HG03097 (cell line): ENCODE results near the gene TMPRSS13.

Experiments
- ATAC-seq: cut with Tn5 transposase; IDR thresholded peaks from one replicate; pipeline ENCODE4 v1.9.1; 2021; ENCODE audit not compliant: unreplicated experiment, low FRiP score

The TMPRSS13 gene

DNA sequence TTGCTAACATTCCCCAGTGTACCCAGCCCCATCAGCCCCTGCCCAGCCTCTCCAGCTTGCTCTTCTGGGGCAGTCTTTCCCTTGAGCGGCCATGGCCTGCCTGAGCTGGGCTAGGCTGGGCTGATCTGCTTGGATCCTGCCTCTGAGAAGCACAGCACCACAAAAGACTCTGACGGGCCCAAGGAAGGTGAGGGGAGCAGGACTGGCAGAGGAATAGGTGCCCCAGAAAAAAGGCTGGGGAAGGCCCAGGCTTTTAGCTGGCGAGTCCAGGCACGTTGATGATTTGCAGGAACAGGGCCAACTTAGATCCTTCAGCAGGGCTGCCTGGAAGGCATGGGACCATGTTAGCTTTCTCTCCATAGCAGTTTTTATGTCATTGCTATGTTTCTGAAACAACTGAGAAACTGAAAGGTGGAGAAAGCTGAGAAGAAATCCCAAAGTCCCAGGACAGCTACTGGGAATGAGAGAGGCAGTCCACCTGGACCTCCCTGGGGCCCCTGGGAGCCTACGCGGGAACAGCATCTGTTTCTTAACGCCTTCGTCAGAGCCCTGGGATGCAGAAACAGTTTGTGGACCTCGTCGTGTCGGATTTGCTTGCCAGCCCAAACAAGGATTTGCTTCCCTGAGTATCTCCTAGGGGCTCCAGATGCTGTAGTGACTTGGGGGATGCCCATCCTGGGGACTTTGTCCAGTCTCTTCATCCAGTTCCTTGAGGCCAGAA, 28.3 kb downstream of the TMPRSS13 start:
- ATAC-seq, result no peak

DNA sequence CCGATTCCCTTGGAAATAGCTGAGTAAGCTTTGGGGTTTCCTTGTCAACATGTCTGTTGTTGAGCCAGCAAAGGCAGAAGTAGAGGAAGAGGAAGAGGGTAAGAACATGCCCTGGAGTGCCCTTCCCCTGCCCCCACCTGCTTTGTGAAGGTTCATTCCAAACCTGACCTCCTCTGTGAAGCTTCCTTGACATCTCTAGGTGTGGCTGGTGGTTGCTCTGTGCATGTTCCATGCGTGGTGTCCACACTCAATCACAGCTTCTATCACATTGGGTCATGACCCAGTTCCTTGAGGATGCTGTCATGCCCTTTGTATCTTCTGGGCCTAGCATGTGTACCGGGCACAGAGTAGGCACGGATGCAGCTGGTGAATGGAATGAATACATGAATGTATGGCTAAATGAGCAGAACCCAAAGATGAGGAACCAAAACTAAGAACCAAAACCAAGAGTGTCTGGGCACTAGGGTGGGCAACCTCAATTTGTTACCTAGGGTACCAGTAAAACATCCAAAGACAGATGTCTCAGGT, 29.0 kb downstream of the TMPRSS13 start:
- ATAC-seq, result peak; percentile 68

DNA sequence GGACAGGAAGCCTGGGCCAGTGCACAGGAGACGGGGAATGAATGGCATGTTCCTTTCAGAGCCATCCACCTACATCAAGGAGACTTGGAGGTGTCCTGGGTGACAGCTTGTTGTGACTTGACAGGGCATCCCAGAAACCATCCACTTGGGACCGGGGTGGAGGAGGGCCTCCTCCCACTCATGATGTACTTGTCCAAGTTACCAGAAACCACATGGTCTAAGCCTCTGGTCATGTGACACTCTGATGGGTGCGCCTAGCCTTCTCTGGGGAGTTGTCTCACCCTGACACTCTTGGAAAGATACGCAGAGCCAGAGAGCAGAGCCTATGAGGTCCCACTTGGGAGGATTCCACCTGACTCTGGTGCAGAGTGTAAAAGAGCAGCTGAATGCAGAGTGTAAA, 31.1 kb downstream of the TMPRSS13 start:
- no peak for ATAC-seq

DNA sequence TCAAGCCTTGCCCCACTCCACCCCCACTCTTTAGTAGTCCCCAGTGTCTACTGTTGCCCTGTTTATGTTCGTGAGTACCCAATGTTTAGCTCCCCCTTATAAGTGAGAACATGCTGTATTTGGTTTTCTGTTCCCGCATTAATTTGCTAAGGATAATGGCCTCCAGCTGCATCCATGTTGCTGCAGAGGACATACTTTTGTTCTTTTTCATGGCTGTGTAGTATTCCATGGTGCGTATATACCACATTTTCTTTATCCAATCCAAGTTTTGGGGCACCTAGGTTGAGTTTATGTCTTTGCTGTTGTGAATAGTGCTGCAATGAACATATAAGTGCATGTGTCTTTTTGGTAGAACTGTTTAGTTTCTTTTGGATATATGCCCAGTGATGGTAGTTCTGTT, 36.6 kb downstream of the TMPRSS13 start:
- no peak for ATAC-seq

DNA sequence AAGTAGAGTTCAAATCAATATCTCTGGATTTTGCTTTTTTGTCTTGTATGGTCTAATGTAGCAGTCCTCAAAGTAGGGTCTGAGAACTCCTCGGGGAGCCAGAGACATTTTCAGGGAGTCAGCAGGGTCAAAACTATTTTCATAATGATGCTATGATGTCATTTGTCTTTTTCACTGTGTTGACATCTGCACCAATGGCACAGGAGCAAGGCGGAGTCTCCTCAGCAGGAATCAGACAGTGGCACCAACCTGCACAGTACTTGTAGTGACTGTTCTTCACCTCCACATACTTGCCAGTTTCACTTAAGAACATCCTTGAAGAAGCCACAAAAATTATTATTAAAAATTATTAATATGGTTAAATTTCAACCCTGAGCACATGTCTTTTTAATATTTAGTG, 37.8 kb downstream of the TMPRSS13 start:
- ATAC-seq, result no peak

DNA sequence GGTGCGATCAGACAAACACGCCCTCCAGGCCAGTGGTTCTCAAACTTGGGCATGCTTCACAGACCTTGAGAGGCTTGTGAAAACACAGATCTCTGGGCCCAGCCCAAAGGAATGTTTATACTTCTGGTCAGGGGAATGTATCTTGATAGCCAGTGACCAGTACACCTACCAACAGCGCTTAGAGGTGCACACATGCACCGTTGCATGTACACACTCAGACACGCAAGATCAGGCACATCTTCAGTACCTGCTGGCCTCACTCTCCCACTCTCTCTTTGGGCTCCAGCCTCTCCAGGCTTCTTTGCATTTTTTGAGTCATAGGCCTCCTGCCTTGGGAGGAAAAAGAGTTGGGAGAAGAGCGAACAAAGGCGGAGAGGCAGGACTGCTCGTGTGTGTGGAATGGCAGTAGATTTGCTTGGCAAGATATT, 41.0 kb downstream of the TMPRSS13 start:
- ATAC-seq, result no peak

DNA sequence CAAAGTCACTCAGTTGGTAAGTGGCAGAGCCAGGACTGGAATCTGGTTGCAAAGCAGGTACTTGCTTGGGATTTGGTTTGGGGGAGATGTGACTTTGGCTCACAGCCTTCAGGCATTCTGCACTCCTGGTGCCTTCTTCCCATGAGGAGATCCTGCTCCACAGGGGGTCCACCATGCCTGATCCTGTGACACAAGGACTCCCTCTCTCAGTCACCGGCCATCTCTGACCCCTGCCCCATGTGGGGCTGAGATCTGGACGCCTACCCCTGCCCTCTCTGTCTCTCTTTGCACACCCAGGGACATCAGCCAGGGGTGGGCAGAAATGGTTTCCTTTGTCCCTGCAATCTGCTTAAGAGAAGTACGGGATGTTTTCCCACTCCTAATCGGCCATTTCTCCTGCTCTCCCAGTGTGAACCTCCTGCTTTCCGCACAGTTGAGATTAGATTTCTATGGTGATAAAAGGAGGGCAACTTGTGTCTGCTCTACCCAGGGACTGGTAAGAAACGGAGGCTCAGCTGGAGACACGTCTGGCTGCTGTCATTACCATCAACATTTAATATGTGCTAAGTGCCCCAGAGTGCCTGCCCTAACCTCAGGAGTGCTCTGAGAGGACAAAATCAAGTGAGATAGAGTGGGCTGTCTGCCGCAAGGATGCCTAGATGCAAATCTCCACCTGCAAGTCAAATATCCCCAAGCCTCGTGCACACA, 41.6 kb downstream of the TMPRSS13 start:
- no peak for ATAC-seq

DNA sequence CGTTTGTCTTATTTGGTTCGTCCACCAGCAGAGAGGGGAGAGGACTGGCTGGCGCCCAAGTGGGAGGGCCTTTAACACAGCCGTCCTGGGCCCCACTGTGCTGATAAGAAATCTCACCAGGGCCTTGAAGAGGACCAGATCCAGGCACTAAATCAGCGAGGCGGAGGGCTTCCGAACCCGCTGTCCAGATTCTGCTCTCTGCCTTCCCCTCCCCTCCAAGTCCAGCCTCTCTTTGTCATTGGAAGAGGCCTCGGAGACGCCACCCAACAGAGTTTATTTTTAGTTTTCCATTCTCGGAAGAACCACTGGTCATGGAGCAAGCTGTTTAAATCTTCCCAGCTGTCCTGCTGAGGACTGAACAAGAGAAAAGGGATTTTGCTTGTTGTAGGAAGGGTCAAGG, 43.4 kb downstream of the TMPRSS13 start:
- no peak for ATAC-seq

DNA sequence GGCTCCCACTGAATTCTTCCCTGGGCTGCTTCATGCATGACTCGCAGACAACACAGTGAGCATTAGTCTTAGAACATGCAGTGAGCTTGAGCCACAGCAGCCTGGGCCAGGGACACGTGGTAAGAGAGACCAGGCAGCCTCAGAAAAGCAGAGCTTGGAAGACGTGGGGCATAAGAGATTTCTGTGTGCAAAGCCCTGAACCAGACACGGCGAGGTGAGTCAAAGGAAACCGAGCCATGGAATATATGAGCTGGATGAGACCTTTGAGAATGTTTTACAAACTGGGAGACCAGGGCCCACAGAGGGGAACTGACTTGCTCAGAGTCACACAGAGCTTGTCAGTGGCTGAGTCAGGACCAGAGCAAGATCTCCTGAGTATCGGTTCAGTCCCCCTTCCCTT, 44.2 kb downstream of the TMPRSS13 start:
- no peak for ATAC-seq

DNA sequence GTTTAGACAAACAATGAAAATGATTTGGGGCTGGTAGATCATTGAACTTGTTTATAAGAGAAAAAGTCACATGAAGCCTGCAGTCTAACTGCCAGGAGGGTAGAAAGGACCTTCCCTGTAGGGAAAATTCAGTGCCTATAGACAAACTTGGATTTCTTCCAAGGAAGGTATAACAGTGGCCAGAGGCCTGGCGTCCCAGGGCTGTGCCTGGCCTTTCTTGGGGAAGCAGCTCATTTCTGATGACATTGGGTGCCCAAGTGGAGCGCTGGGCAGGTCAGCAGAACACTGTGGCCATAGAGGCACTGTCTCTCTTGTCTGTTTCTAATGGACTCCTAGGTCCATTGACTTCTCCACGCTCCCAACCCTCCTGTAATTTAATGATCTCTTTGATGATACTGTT, 46.1 kb downstream of the TMPRSS13 start:
- no peak for ATAC-seq

DNA sequence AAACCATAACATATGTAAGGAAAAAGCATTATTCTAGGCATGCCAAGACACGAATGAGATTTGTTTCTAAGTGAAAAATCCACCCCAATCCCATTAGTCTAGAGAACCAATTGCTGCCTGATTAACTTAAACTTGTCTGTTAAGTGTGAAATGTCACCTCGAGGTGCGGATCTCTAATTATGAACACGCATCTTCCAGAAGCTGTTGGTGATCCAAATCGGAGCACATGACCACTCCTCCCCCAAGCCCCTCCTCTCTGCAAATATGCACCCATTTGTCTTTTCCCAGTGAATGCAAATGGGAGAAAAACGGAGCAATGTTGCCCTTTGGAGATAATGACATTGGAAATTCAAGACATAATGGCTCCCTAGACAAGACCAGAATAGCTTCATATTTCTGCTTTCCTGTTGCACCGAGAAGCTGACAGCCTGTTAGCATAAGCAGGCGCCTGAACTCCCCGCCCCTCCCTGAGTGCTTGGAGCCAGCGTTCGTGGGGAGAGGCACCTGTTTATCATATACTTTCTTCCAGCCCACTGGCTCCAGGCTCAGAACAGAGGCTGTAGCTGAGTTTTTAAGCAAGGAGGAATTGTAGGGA, 46.8 kb downstream of the TMPRSS13 start:
- ATAC-seq, result no peak

DNA sequence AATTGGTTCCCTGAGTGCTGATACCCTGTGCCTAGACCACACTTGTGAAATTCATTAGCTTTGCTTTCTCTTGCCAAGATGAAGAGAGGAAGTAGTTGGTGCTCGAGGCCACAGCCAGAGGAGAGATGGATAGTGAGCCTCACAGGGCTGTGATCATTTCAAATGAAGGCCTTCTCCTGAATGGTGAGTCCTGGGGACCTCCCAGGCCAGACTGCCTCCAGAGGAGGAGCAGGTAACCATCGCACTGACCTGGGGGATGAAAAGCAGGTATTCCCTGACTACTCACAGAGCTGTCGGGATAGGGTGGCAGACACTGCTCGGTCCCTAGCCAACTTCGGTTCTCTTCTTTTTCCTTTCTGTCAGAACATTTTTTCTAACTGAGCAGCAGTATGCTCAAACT, 48.0 kb downstream of the TMPRSS13 start:
- no peak for ATAC-seq

DNA sequence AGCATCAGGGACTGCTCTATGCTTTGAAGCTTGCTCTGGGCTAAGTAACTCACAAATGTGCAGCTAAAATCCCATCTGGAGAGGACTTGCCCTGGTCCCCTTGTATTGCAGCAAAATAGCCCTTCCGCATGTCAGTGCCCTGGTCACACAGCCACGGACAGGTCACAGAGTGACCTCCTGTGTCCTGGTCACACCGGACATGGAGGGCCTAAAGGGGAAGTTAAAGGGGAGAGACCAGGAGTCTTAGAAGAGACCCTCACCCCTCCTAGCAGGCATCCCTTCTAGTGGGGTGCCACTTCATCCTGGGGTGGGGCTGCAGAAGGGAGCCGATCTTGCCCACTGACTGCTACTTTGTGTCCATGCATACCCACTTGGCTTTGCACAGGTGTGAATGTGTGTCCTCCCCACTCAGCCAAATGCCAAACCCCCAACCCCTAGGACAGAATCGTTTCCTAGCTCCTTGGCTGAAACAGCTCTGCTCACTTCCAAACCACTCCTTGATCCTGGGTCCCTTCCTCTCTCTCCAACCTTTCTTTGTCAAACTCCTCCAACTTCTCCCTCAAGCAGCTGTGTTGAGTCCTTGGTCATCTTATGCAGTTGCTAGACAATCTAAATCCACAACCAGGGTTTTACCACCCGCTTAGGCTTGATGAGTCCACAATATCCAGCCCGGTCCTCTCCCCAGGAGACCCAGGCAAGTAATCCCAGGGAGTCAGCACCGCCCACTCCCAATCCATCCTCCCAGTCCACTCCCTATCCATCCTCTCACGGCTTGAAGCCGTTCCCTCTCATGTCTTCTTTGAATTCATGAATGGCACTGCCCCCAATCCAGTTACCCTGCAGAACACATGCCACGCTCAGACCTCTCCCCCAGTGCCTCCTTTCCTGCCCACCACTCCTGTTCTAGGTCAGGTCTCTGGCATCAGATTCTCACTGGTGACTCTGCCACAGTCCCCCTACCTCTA, 49.4 kb downstream of the TMPRSS13 start:
- no peak for ATAC-seq

DNA sequence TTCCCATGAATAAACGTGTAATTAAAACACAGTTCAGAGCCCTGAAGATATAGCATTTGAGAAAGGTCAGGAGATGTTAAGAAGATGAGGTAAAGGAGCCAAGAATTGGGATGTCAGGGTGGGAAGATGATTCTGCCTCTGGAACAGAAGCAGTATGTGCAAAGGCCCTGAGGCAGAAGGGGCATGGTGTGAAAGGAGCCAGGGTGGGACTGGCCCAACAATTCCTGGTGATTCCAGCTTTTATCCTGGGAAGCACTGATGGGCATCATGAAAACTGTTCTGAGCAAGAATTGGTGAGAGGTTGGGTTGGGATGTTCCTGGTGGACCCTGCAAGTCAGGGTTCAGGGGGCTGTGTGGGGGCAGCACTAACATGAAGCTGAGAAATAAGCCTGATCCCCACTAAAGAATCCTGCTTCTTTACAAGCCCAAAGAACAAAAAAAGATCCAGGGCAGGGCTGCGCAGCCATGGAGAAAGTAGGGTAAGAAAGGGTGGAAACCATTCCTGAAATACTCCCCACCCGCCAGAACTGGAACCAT, 50.2 kb downstream of the TMPRSS13 start:
- no peak for ATAC-seq

DNA sequence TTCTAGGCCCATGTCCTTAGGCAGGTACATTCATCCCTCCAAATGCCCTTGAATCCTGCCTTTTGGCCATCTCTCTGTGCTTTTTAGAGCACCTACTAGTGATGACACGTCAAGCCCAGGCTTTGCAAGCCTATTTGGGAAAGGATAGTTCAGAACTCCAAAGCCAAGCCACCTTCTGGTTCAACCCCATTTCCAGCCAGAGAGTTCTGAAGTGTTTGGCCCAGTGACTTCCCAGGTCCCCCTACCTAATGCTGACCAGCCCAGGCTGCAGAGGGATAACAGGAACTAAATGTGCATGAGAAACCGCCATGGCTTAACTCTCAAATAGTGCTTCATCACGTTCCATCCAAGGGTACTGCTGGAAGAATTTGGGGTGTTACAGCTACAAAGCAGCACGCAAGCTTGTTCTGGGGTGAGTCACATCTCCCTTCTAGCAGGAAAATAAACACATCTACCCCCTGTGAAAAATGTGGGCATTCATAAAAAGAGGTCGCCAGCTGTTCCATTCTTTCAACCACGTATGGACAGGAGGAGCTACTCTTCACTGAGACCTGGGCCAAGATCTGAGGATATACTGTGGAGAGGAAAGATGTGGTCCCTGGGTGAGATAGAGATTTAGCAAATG, 50.8 kb downstream of the TMPRSS13 start:
- ATAC-seq, result no peak

DNA sequence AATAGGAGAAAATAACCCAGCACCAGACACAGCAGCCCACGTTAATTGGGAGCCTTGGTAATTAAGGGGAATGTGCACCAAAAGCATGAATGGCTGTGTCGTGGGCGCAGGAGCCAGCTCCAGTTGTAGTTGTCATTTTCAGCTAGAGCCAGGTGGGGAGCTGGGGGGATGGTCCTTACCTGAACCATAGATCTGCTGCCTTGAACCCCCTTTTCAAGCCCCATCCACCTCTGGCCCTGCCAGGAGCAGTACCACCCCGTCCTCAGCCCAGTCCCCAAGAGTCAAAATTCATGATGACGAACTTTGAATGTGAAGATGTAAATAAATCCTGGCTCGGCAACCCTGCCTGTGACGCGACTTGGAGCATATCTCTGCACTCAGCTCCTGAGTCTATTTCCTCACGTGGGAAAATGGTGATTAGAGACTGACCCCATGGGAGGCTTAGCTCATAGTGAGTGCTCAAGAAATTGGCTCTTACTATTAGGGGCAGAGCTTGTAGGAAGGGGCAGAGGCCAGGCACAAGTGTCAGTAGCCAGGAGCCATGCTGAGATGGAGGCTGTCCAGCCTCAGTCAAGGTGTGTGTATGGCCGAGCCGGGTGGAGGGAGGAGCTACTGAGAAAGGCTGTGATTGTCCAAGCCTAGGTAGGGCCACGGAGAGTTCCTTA, 52.0 kb downstream of the TMPRSS13 start:
- ATAC-seq, result no peak

DNA sequence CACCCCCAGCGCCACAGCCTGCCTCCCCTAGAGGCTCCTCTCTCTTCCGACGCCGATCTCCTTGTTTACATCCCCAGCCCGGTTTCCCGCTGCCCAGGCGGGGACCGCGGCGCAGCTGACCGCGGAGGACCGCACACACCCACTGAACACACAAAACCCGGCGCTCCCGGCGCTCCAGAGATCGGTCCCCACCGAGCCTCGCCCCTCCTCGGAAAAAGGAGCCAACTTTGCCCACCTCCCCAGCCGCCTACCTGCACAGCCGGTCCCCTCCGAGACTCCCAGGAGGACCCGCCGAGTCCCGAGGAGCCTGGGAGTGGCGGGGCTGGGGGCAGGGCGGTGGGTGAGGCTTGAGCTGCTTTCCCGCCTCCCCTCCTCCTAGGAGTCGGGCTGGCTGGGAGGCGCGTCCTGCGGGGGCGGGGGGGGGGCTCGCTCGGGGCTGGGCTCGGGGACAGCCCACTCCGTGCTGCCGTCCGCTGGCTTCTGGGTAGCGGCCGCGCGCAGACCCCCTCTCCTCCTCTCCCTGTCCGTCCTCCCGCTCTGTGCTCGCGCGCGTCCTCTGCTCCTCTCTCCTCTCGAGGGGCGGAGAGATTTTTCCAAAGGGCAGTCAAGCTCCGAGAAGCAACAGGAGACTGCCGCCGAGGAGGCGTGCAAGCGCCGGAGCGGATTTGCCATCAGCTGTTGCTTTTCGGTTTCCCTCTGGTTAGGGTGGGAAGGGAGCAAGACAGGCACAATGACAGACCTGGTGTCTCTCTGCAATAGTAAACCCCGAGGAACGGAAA, 52.7 kb downstream of the TMPRSS13 start, which contains the start of gene FXYD6:
Gene FXYD6, minus strand, starts transcription at position 318 of the 779 bp plus-strand sequence. CDS start 33,882 bp downstream, outside the sequence.
- no peak for ATAC-seq

DNA sequence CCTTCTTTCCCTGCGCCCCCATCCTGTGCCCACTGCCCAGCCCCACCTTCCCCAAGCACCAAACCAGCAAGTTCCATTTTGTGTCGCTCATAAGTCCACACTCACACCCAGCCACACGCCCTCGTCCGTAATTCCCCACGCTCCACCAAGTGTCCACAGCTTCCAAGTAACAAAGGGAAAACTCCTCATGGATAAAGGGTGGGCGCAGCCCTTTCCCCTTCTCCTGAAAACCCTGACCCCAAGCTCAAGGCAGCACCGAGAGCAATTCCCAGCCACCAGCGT, 53.2 kb downstream of the TMPRSS13 start:
- ATAC-seq, result no peak
